SU-DHL-6 (cell line): ENCODE measurements around the gene WDR5B.

Experiments used
- H2AFZ ChIP-seq: fragments of 200-600 bp; sonication (generic); 2 replicates; pipeline ENCODE4 v1.6.1; 2014; ENCODE audit warnings: low read depth, mild to moderate bottlenecking, moderate library complexity, mixed read lengths, antibody characterized with exemption, low read length; ENCODE audit not compliant: severe bottlenecking
- H3F3A ChIP-seq: fragments of 200-600 bp; shearing (Covaris generic); 2 replicates; pipeline ENCODE4 v1.6.0; 2016; ENCODE audit warnings: antibody characterized with exemption, mild to moderate bottlenecking; ENCODE audit not compliant: insufficient read depth
- H3K27ac ChIP-seq: fragments of 200-600 bp; sonication (generic); 2 replicates; pipeline ENCODE4 v1.5.1; 2016; ENCODE audit warnings: low read depth, mild to moderate bottlenecking, low read length, moderate library complexity, mixed read lengths
- H3K27me3 ChIP-seq: fragments of 200-600 bp; sonication (generic), shearing (Covaris generic); 2 replicates; pipeline ENCODE4 v1.6.0; 2014; ENCODE audit warnings: mild to moderate bottlenecking, low read length
- H3K36me3 ChIP-seq: fragments of 200-600 bp; sonication (generic); 2 replicates; pipeline ENCODE4 v1.6.1; 2014; ENCODE audit warnings: mild to moderate bottlenecking, low read length, mixed read lengths
- H3K4me2 ChIP-seq: fragments of 300-600, 200-600 bp; shearing (Covaris generic), sonication (generic); 2 replicates; pipeline ENCODE4 v1.6.0; 2014; ENCODE audit warnings: low read length, low read depth, mild to moderate bottlenecking; ENCODE audit not compliant: poor library complexity, severe bottlenecking
- H3K4me3 ChIP-seq: fragments of 200-600 bp; sonication (generic); 2 replicates; pipeline ENCODE4 v1.5.1; 2014; ENCODE audit warnings: antibody characterized with exemption, low read length, mild to moderate bottlenecking, mixed read lengths; ENCODE audit not compliant: insufficient read depth, poor library complexity, severe bottlenecking
- H3K79me2 ChIP-seq: fragments of 200-600 bp; sonication (generic); 2 replicates; pipeline ENCODE4 v1.6.1; 2014; ENCODE audit warnings: mild to moderate bottlenecking, low read length, moderate library complexity; ENCODE audit not compliant: insufficient read depth
- H3K9ac ChIP-seq: fragments of 200-600 bp; sonication (generic); 2 replicates; pipeline ENCODE4 v1.7.0; 2014; ENCODE audit warnings: mild to moderate bottlenecking, low read length
- H3K9me2 ChIP-seq: fragments of 200-600 bp; sonication (generic); replicated peaks from 2 replicates; pipeline ENCODE4 v1.6.1; 2014; ENCODE audit warnings: low read length; ENCODE audit not compliant: insufficient read depth
- H3K9me3 ChIP-seq: fragments of 200-600 bp; sonication (generic); 2 replicates; pipeline ENCODE4 v1.6.1; 2014; ENCODE audit warnings: low read length, mixed read lengths; ENCODE audit not compliant: insufficient read depth
- H4K20me1 ChIP-seq: fragments of 200-600 bp; sonication (generic); 2 replicates; pipeline ENCODE4 v1.6.1; 2014; ENCODE audit warnings: low read depth, mild to moderate bottlenecking, antibody characterized with exemption, low read length, moderate library complexity, mixed read lengths
- EZH2phosphoT487 ChIP-seq: fragments of 200-600 bp; sonication (generic), shearing (Covaris generic); conservative IDR thresholded peaks from 2 replicates; pipeline ENCODE4 v1.6.1; 2018; ENCODE audit warnings: mild to moderate bottlenecking, antibody characterized with exemption, low read length, moderate library complexity, mixed read lengths
- TF ChIP-seq, protein P1 (sequence below): fragments of 200-600 bp; sonication (generic); IDR thresholded peaks from one replicate; pipeline ENCODE4 v1.5.1; 2017; ENCODE audit warnings: antibody characterized with exemption, mild to moderate bottlenecking, low read length, moderate library complexity; ENCODE audit not compliant: insufficient read depth, poor library complexity, severe bottlenecking

Gene WDR5B

DNA sequence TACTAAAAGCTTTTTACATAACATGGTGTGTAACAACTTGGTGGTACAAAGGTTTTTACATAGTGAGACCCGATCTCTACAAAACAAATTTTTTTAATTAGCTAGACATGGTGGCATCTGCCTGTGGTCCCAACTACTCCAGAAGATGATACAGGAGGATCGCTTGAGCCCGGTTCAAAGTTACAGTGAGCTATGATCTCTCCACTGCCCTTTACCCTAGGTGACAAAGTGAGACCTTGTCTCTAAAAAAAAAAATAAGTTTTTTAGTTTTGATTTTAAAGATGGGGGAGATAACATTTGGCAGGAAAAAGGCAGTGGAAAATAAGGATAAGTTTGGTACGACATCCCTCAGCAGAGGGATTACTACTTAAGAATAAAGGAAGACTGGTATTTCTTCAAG lies 26.0 kb downstream of the WDR5B start:
- H3K79me2 ChIP-seq, result peaks cover 42% of the 10 kb centered on the region; the same call in 1 of the 2 replicates
- no peak overlapping the region for H3K27ac ChIP-seq
- H3K4me3 ChIP-seq, result no peak overlapping the region
- H3F3A ChIP-seq, result peaks cover 11% of the 10 kb centered on the region
- H4K20me1 ChIP-seq, result 0 out of 2 replicates have a peak, but pooled peaks cover 4% of the 10 kb centered on the region
- no peak overlapping the region for H3K4me2 ChIP-seq
- no peaks in the 10 kb centered on the region for H3K27me3 ChIP-seq
- no peaks in the 10 kb centered on the region for H3K9me2 ChIP-seq
- H3K36me3 ChIP-seq, result peaks cover 9% of the 10 kb centered on the region
- no peak for TF ChIP-seq EZH2phosphoT487
- TF ChIP-seq, protein P1, sequence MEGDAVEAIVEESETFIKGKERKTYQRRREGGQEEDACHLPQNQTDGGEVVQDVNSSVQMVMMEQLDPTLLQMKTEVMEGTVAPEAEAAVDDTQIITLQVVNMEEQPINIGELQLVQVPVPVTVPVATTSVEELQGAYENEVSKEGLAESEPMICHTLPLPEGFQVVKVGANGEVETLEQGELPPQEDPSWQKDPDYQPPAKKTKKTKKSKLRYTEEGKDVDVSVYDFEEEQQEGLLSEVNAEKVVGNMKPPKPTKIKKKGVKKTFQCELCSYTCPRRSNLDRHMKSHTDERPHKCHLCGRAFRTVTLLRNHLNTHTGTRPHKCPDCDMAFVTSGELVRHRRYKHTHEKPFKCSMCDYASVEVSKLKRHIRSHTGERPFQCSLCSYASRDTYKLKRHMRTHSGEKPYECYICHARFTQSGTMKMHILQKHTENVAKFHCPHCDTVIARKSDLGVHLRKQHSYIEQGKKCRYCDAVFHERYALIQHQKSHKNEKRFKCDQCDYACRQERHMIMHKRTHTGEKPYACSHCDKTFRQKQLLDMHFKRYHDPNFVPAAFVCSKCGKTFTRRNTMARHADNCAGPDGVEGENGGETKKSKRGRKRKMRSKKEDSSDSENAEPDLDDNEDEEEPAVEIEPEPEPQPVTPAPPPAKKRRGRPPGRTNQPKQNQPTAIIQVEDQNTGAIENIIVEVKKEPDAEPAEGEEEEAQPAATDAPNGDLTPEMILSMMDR, result no peak
- no peak overlapping the region for H3K9ac ChIP-seq
- H3K9me3 ChIP-seq, result no peaks in the 10 kb centered on the region
- no peak overlapping the region for H2AFZ ChIP-seq

DNA sequence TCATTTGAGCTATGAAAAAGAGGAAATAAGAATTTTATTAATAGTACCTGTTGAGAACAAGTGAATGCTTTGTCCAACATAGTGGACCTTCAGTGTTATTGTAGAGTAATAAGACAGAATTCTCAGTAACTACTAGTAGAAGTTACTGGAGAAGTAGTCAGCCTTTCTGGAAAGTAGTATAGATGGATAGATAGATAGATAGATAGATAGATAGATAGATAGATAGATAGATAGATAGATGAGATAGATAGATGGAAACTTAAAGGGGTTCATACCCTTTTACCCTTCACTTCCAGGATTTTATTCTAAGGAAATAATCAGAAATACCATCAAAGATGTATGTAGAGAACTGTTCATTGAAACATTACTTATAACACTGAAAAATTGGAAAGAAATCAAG lies 26.7 kb downstream of the WDR5B start:
- H3K9me2 ChIP-seq, result no peaks in the 10 kb centered on the region
- H3K27me3 ChIP-seq, result no peaks in the 10 kb centered on the region
- no peak overlapping the region for H2AFZ ChIP-seq
- peaks cover 9% of the 10 kb centered on the region for H3K36me3 ChIP-seq
- no peaks in the 10 kb centered on the region for H3K9me3 ChIP-seq
- TF ChIP-seq, protein P1, result no peak
- no peak for TF ChIP-seq EZH2phosphoT487
- H3K79me2 ChIP-seq, result peaks cover 49% of the 10 kb centered on the region
- H4K20me1 ChIP-seq, result 0 out of 2 replicates have a peak, but pooled peaks cover 4% of the 10 kb centered on the region
- no peak overlapping the region for H3K4me2 ChIP-seq
- no peak overlapping the region for H3K9ac ChIP-seq
- no peak overlapping the region for H3K4me3 ChIP-seq
- H3F3A ChIP-seq, result peaks cover 11% of the 10 kb centered on the region
- no peak overlapping the region for H3K27ac ChIP-seq

DNA sequence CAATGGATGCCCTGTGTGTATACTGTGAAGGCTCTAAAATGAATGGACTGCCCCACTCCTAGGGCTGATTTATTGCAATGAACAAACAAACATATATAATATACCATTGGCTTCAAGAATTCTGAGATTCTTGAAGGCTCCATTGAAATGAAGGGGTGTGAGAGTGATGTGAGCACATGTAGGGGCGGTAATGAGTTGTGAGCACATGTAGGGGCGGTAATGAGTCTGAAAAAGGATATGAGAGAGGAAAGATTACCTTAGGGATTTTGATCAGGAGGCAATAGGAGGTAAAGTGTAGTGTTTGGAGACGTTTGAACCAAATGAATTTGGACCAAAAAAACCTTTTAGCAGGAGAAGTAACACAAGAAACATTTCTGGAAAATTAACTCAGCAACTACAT lies 28.2 kb downstream of the WDR5B start:
- H3K4me2 ChIP-seq, result no peak overlapping the region
- H4K20me1 ChIP-seq, result no peaks in the 10 kb centered on the region
- H3K4me3 ChIP-seq, result no peak overlapping the region
- H3K9me2 ChIP-seq, result no peaks in the 10 kb centered on the region
- H3K9ac ChIP-seq, result no peak overlapping the region
- H3K79me2 ChIP-seq, result peaks cover 57% of the 10 kb centered on the region
- peaks cover 9% of the 10 kb centered on the region for H3K36me3 ChIP-seq
- no peaks in the 10 kb centered on the region for H3K27me3 ChIP-seq
- H3K27ac ChIP-seq, result no peak overlapping the region
- H2AFZ ChIP-seq, result no peak overlapping the region
- peaks cover 11% of the 10 kb centered on the region for H3F3A ChIP-seq
- H3K9me3 ChIP-seq, result no peaks in the 10 kb centered on the region
- TF ChIP-seq EZH2phosphoT487, result no peak
- TF ChIP-seq, protein P1, result no peak
